ENCODE measurements around the gene FGFRL1.

FGFRL1 gene

GRCh38 chr4:1024882-1025545 is 13.6 kb downstream of the FGFRL1 start:
- DNase-seq, result no peak

- no peak for DNase-seq
Observed at GRCh38 chr4:1026115-1026514, 14.7 kb downstream of the FGFRL1 start.

- no peak for DNase-seq
Observed at GRCh38 chr4:1027219-1027914, 15.9 kb downstream of the FGFRL1 start.

- DNase-seq, result no peak
Observed at GRCh38 chr4:1027915-1028238, 16.5 kb downstream of the FGFRL1 start.

GRCh38 chr4:1028574-1029220 is 17.3 kb downstream of the FGFRL1 start:
- no peak for DNase-seq

- DNase-seq, result no peak
Observed at GRCh38 chr4:1029529-1029928, 18.1 kb downstream of the FGFRL1 start.

- no peak for DNase-seq
Observed at GRCh38 chr4:1030031-1030430, 18.6 kb downstream of the FGFRL1 start.

GRCh38 chr4:1030559-1030958 is 19.1 kb downstream of the FGFRL1 start:
- DNase-seq, result no peak

- DNase-seq, result no peak
Observed at GRCh38 chr4:1031346-1031745, 19.9 kb downstream of the FGFRL1 start.

GRCh38 chr4:1031956-1032795 is 20.8 kb downstream of the FGFRL1 start:
- peak; percentile 14 for DNase-seq

GRCh38 chr4:1032861-1033260 is 21.4 kb downstream of the FGFRL1 start:
- no peak for DNase-seq

GRCh38 chr4:1033840-1034551 is 22.6 kb downstream of the FGFRL1 start:
- no peak for DNase-seq

GRCh38 chr4:1035510-1035909 is 24.1 kb downstream of the FGFRL1 start:
- DNase-seq, result no peak

GRCh38 chr4:1036095-1036494 is 24.7 kb downstream of the FGFRL1 start:
- no peak for DNase-seq

GRCh38 chr4:1036976-1037810 is 25.8 kb downstream of the FGFRL1 start:
- no peak for DNase-seq

GRCh38 chr4:1038948-1039492 is 27.6 kb downstream of the FGFRL1 start:
- DNase-seq, result no peak

- no peak for DNase-seq
Observed at GRCh38 chr4:1039493-1040343, 28.3 kb downstream of the FGFRL1 start.

GRCh38 chr4:1040344-1041146 is 29.1 kb downstream of the FGFRL1 start:
- no peak for DNase-seq

GRCh38 chr4:1041147-1041935 is 29.9 kb downstream of the FGFRL1 start:
- peak; percentile 7 for DNase-seq

Data from DMS79 treated with DMSO at 0.1 percent for 48 hours (cell line).